PC-9 (cell line): ENCODE results near the gene RSPH1. TPM values are rescaled to one million over a fixed set of nuclear protein-coding genes. Genes with fewer than 3 reads are reported as not detected.

Experiments used
- BruUV-seq: library from RNA; stranded (reverse); fragments of 400-500 nt; replicated peaks from 2 replicates; lab custom pipeline; 2021; lab: Mats Ljungman, UMichigan
- CTCF ChIA-PET: fragments of 300-600 bp; sonication (Branson Sonifier 250); formaldehyde crosslinking; loops from one replicate; lab custom pipeline; 2022; ENCODE audit warnings: antibody characterized with exemption; lab: Charles Lee
- POLR2A ChIA-PET: fragments of 300-600 bp; sonication (Branson Sonifier 250); formaldehyde crosslinking; loops from one replicate; lab custom pipeline; 2022; ENCODE audit warnings: antibody characterized with exemption; ENCODE audit not compliant: unreplicated experiment; lab: Charles Lee
- DNase-seq, 2 experiments: peaks; one replicate each; pipeline versions ENCODE4 v3.0.0 to v3.0.0-alpha.2; 2015 to 2022; ENCODE audit warnings: mixed read lengths in 1 of 2
- H2AFZ ChIP-seq: fragments of 200-600 bp; sonication (generic); 2 replicates; pipeline ENCODE4 v1.8.1; 2017; ENCODE audit warnings: antibody characterized with exemption
- H3F3A ChIP-seq: fragments of 200-600 bp; sonication (generic); 2 replicates; pipeline ENCODE4 v1.8.1; 2017; ENCODE audit warnings: antibody characterized with exemption, mild to moderate bottlenecking, low read depth; ENCODE audit not compliant: insufficient read depth
- H3K27ac ChIP-seq: fragments of 200-600 bp; sonication (generic); 2 replicates; pipeline ENCODE4 v1.6.1; 2016; ENCODE audit warnings: mixed run types
- H3K27me3 ChIP-seq: fragments of 200-600 bp; sonication (generic); 2 replicates; pipeline ENCODE4 v1.6.1; 2016; ENCODE audit warnings: low read depth, mixed run types; ENCODE audit not compliant: insufficient read depth
- H3K36me3 ChIP-seq: fragments of 200-600 bp; sonication (generic); 2 replicates; pipeline ENCODE4 v1.6.1; 2016; ENCODE audit warnings: low read depth, mixed run types
- H3K4me1 ChIP-seq: fragments of 200-600 bp; sonication (generic); replicated peaks from 2 replicates; pipeline ENCODE4 v1.6.1; 2016; ENCODE audit warnings: mixed run types; ENCODE audit not compliant: insufficient read depth
- H3K4me2 ChIP-seq: fragments of 200-600 bp; sonication (generic); 2 replicates; pipeline ENCODE4 v1.6.1; 2017; ENCODE audit warnings: mixed run types
- H3K4me3 ChIP-seq: fragments of 200-600 bp; sonication (generic); 2 replicates; pipeline ENCODE4 v1.6.1; 2016; ENCODE audit warnings: mixed run types
- H3K79me2 ChIP-seq: fragments of 200-600 bp; sonication (generic); 2 replicates; pipeline ENCODE4 v1.6.1; 2017; ENCODE audit warnings: low read depth, mixed run types
- H3K9me2 ChIP-seq: fragments of 200-600 bp; sonication (generic); 2 replicates; pipeline ENCODE4 v1.8.1; 2017; ENCODE audit warnings: mild to moderate bottlenecking; ENCODE audit not compliant: insufficient read depth
- H3K9me3 ChIP-seq: fragments of 200-600 bp; sonication (generic); 2 replicates; pipeline ENCODE4 v1.8.1; 2016; ENCODE audit warnings: low read depth; ENCODE audit not compliant: insufficient read depth
- H4K20me1 ChIP-seq: fragments of 200-600 bp; sonication (generic); 2 replicates; pipeline ENCODE4 v1.8.1; 2017; ENCODE audit not compliant: insufficient read depth
- CTCF ChIP-seq: fragments of 200-600 bp; sonication (generic); conservative IDR thresholded peaks from 2 replicates; pipeline ENCODE4 v1.6.1; 2017; ENCODE audit warnings: mixed run types, antibody characterized with exemption, mild to moderate bottlenecking, moderate library complexity
- EZH2 ChIP-seq: fragments of 200-600 bp; sonication (generic); IDR thresholded peaks from 2 replicates; pipeline ENCODE4 v1.8.0; 2017; ENCODE audit warnings: antibody characterized with exemption, low read depth
- intact Hi-C: fragments of 100-400 bp; cut with micrococcal nuclease; formaldehyde crosslinking; loops from one replicate; pipeline ENCODE4 v1.10.0; 2022; ENCODE audit not compliant: unreplicated experiment
- total RNA-seq: library from RNA; stranded (reverse); gene quantifications from 2 replicates; pipeline ENCODE4 v1.2.3, GENCODE V29; 2021

Gene RSPH1
- total RNA-seq, 1 experiment from 2014 or later: 8.0 TPM

GRCh38 chr21:42491328-42491727, 4.7 kb downstream of the RSPH1 start:
- no peaks in the 10 kb centered on the region for H3K36me3 ChIP-seq
- H3K27me3 ChIP-seq: no peaks in the 10 kb centered on the region
- H3K27ac ChIP-seq: no peak overlapping the region
- intact Hi-C loops: no loop called here
- no peak overlapping the region for H3K4me2 ChIP-seq
- CTCF ChIA-PET: no interaction called here
- POLR2A ChIA-PET: no interaction called here
- no peaks in the 10 kb centered on the region for H4K20me1 ChIP-seq
- H3F3A ChIP-seq: no peaks in the 10 kb centered on the region
- no peaks in the 10 kb centered on the region for H3K79me2 ChIP-seq
- no peak overlapping the region for H2AFZ ChIP-seq
- H3K4me3 ChIP-seq: no peak overlapping the region
- H3K9me2 ChIP-seq: no peaks in the 10 kb centered on the region
- no peak for DNase-seq
- peaks cover 8% of the 10 kb centered on the region; the same call in 1 of the 2 replicates for H3K4me1 ChIP-seq
- TF ChIP-seq EZH2: no peak
- no peak for TF ChIP-seq CTCF
- H3K9me3 ChIP-seq: no peaks in the 10 kb centered on the region
- BruUV-seq: no TSS peak

- no peak for DNase-seq
- Histone ChIP-seq H2AFZ (no peak overlapping the region), H3K4me1 (peaks cover 8% of the 10 kb centered on the region; the same call in 1 of the 2 replicates), H3K9me2 (no peaks in the 10 kb centered on the region), H3K9me3 (no peaks in the 10 kb centered on the region), H3K4me3 (no peak overlapping the region), H3K36me3 (no peaks in the 10 kb centered on the region), H3K79me2 (no peaks in the 10 kb centered on the region), H3K27me3 (no peaks in the 10 kb centered on the region), H4K20me1 (no peaks in the 10 kb centered on the region), H3F3A (no peaks in the 10 kb centered on the region), H3K4me2 (no peak overlapping the region), H3K27ac (no peak overlapping the region)
- POLR2A ChIA-PET: no interaction called here
- TF ChIP-seq EZH2: no peak
- no peak for TF ChIP-seq CTCF
- intact Hi-C loops: no loop called here
- CTCF ChIA-PET: no interaction called here
- BruUV-seq: no TSS peak
Measured at GRCh38 chr21:42490720-42491119, 5.3 kb downstream of the RSPH1 start.

GRCh38 chr21:42489991-42490390, 6.0 kb downstream of the RSPH1 start:
- no peaks in the 10 kb centered on the region for H3K27me3 ChIP-seq
- no peak overlapping the region for H3K4me3 ChIP-seq
- CTCF ChIA-PET: no interaction called here
- BruUV-seq: no TSS peak
- peaks cover 1% of the 10 kb centered on the region; the same call in 1 of the 2 replicates for H3K4me1 ChIP-seq
- H3K9me2 ChIP-seq: no peaks in the 10 kb centered on the region
- no peaks in the 10 kb centered on the region for H3F3A ChIP-seq
- H4K20me1 ChIP-seq: no peaks in the 10 kb centered on the region
- H3K79me2 ChIP-seq: no peaks in the 10 kb centered on the region
- H3K27ac ChIP-seq: no peak overlapping the region
- no peaks in the 10 kb centered on the region for H3K36me3 ChIP-seq
- no peak overlapping the region for H3K4me2 ChIP-seq
- H2AFZ ChIP-seq: no peak overlapping the region
- DNase-seq: no peak
- TF ChIP-seq EZH2: no peak
- no peak for TF ChIP-seq CTCF
- intact Hi-C loops: no loop called here
- POLR2A ChIA-PET: no interaction called here
- H3K9me3 ChIP-seq: no peaks in the 10 kb centered on the region
